Dendritic cell treated with granulocyte-macrophage colony-stimulating factor and Interleukin-4, amounts not matched to agents 40 ng/mL and 50 ng/mL, for 4 days (primary cell): ENCODE results near the gene GMDS.
A peak's percentile ranks its signal among the peaks of the same experiment; 100 is the strongest.

Experiments used
- H3K27ac Mint-ChIP-seq: one replicate; pipeline ENCODE4 v1.8.0; 2022; ENCODE audit warnings: mild to moderate bottlenecking, mixed read lengths
- H3K27me3 Mint-ChIP-seq: one replicate; pipeline ENCODE4 v1.8.0; 2022; ENCODE audit warnings: mild to moderate bottlenecking, mixed read lengths
- H3K36me3 Mint-ChIP-seq: one replicate; pipeline ENCODE4 v1.8.0; 2022; ENCODE audit warnings: low read depth, mixed read lengths
- H3K4me1 Mint-ChIP-seq: one replicate; pipeline ENCODE4 v1.8.0; 2022; ENCODE audit warnings: low read depth, mixed read lengths
- H3K4me3 Mint-ChIP-seq: one replicate; pipeline ENCODE4 v1.8.0; 2022; ENCODE audit warnings: mild to moderate bottlenecking, moderate library complexity, mixed read lengths
- H3K9me3 Mint-ChIP-seq: one replicate; pipeline ENCODE4 v1.8.0; 2022; ENCODE audit warnings: mixed read lengths
- intact Hi-C: fragments of 100-400 bp; cut with micrococcal nuclease; formaldehyde crosslinking; loops from one replicate; pipeline ENCODE4 v1.15.0; 2022

Gene GMDS

DNA sequence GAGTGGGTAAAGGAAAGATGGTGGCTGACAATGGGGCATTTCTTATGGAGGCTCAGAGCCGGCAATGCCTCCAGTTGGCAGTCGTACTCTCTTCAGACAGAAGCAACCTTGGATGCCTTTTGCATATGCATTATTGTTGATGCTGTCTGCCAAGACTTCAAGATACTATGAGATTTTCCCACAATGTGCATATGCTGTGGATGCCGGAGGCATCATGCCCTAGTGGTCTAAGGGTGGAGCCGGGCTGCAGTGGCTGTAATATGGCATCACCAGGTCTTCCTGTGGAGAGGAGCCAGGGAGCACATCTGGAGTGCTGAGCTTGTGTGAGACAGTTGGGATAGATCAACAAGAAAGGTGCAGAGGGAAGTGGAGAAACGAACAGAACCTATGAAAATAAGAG lies 530.8 kb downstream of the GMDS start:
- no peak overlapping the region for H3K4me3 Mint-ChIP-seq

DNA sequence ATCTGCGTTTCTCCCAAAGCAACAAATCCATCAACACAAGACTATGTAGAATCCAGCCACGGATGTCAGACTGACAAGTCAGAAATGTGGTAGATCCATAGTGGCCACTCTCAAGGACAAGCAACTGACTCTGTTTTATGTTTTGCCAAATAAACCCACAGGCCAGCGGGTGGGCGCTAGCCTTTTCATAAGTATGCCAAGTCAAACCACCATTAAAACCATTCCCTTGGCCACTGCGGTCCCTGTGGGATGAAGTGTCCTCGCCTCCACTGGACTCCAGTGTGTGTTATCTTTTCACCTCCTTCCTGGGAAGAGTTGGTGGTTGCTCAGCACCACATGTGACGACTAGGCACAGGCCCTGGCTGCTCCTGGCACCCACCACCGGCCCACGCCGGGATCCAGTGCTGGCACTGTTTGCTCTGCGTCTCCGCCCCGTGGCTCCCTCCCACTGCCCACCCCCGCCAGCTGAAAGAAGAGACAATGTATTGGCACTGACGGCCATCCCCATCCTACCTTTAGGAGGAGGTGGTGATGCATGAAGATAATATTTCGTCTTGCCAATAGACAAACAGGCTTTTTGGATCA lies 532.3 kb downstream of the GMDS start:
- intact Hi-C loops, result no loop called here
- H3K4me1 Mint-ChIP-seq, result peaks cover 11% of the 10 kb centered on the region
- H3K4me3 Mint-ChIP-seq, result no peak overlapping the region
- H3K36me3 Mint-ChIP-seq, result no peaks in the 10 kb centered on the region
- no peaks in the 10 kb centered on the region for H3K27me3 Mint-ChIP-seq
- no peaks in the 10 kb centered on the region for H3K9me3 Mint-ChIP-seq
- H3K27ac Mint-ChIP-seq, result no peak overlapping the region

More for the DNA sequence above, 530.8 kb downstream of the GMDS start:
- peaks cover 2% of the 10 kb centered on the region for H3K4me1 Mint-ChIP-seq
- intact Hi-C loops, result no loop called here
- no peaks in the 10 kb centered on the region for H3K36me3 Mint-ChIP-seq
- no peaks in the 10 kb centered on the region for H3K27me3 Mint-ChIP-seq
- H3K9me3 Mint-ChIP-seq, result no peaks in the 10 kb centered on the region
- no peak overlapping the region for H3K27ac Mint-ChIP-seq

DNA sequence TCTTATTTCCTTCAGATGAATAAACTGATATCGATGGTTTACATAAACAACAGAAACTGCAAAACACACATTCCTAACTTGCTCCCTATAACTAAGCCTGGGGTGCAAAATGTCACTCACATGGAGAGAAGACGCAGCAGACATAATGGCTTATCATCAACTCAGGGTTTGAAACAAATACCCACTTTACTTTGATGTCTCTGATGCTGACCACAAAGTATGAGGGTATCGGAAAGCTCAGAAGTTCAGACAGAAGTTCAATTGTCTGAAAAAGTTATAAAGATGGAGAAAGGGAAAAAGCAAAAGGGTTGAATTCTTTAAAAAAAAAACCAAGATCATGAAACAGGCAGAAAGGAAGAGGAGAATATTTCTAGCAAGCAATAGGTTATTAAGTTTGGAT lies 533.0 kb downstream of the GMDS start:
- Mint-ChIP-seq H3K27ac (no peak overlapping the region), H3K4me3 (no peak overlapping the region), H3K36me3 (no peaks in the 10 kb centered on the region), H3K4me1 (peaks cover 11% of the 10 kb centered on the region), H3K9me3 (no peaks in the 10 kb centered on the region), H3K27me3 (no peaks in the 10 kb centered on the region)
- intact Hi-C loops, result no loop called here

DNA sequence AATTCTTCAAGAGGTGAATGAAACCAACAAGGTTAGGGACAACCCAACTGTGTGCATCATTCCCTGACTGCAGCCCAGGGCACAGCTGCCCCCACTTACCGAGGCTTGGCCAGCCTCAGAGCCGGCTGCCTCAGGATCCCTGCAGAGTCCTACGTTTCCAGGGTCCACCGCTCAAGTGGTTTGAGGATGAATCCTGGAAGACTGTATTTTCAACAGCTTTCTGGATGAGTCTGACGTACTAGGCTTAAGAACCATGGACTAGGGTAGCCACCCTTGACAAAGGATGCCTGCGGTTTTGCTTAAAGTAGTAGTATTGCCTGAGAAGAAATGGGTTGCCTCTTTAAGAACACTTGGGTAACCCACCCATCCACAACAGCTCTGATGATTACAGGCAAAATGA lies 534.3 kb downstream of the GMDS start:
- Mint-ChIP-seq H3K36me3 (no peaks in the 10 kb centered on the region), H3K4me3 (no peak overlapping the region), H3K27ac (no peak overlapping the region), H3K27me3 (no peaks in the 10 kb centered on the region), H3K9me3 (no peaks in the 10 kb centered on the region), H3K4me1 (peaks cover 11% of the 10 kb centered on the region)
- intact Hi-C loops, result no loop called here

DNA sequence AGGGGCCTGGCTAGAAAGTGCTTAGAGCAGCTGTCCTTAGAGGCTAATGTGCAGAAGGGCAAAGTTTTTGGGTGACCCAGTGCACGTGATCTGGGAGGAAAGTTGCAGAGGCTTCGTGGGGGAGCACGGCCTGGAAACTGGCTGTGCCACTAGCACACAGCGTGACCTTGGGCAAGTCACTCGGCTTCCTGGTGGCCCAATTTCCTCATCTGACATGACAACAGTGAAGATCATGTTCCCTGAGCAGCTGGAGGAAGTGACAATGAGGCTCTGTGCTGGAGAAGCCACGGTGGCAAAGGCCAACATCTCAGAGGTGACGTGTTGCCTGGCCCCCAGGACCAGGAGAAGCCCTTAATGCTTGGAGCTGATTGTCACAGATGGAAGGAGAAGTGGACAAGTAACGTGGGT lies 536.2 kb downstream of the GMDS start:
- Mint-ChIP-seq H3K4me1 (peaks cover 11% of the 10 kb centered on the region), H3K27me3 (no peaks in the 10 kb centered on the region), H3K27ac (peak overlapping the region; percentile 56), H3K4me3 (no peak overlapping the region), H3K9me3 (no peaks in the 10 kb centered on the region), H3K36me3 (no peaks in the 10 kb centered on the region)
- intact Hi-C loops, result no loop called here

DNA sequence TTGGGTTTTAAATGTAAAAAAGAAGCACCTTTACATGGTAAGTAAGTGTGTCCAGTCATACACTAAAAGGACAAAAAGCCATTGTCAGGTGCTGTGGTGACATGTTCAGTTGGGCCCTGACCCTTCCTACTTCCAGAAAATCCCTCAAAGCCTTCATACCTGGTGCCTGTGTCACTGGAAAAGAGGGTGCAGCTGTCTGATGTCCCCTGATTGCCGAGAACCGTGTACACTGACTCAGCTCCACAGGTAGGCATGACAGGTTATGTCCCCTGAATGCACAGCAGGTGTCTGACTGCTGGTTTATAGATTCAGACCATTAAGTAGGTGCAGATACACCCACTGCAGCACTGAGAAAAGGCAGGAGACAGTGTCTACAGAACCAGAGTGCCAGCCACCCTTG lies 536.6 kb downstream of the GMDS start:
- H3K4me1 Mint-ChIP-seq, result peaks cover 11% of the 10 kb centered on the region
- H3K27me3 Mint-ChIP-seq, result no peaks in the 10 kb centered on the region
- no peaks in the 10 kb centered on the region for H3K36me3 Mint-ChIP-seq
- no peak overlapping the region for H3K4me3 Mint-ChIP-seq
- peak overlapping the region; percentile 56 for H3K27ac Mint-ChIP-seq
- no peaks in the 10 kb centered on the region for H3K9me3 Mint-ChIP-seq
- intact Hi-C loops, result no loop called here

DNA sequence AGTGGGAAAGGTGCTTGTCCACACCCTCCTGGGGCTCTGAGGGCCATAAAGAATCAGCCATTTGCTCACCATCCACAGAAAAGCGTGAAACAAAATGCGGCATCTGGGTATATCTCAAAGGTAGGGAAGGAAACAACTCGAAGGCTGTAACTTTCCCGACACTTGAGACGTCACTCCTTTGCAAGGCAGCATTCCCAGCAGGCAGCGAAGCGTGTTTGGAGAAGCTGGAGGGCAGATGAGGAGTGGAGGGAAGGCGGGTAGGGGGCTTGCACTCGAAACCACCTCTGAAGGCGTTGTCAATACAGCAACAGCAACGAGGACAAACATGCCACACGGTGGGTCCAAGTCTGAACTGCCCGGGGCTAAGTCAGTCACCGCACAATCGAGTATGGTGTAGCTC lies 537.3 kb downstream of the GMDS start:
- Mint-ChIP-seq H3K36me3 (no peaks in the 10 kb centered on the region), H3K27me3 (no peaks in the 10 kb centered on the region), H3K27ac (no peak overlapping the region)

DNA sequence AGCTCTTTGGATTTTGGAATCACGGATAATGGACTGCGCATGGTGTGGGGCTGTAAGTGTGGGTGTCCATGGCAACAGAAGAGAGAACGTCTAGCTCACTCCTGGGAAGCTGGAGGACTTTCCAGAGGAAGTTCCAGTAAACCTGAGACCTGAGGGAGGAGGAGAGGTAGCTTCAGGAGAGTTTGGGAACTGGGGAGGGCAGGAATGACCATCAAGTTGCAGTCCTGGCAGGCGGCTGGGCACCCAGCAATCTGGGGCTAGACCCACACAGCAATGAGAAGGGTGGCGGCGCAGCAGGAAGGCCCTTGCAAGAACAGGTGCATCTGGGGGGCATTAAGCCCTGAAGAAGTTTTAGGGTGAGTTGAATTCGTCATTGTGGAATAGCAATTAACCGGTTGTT lies 539.8 kb downstream of the GMDS start:
- H3K4me1 Mint-ChIP-seq, result peaks cover 11% of the 10 kb centered on the region
- H3K4me3 Mint-ChIP-seq, result no peak overlapping the region
- no peaks in the 10 kb centered on the region for H3K36me3 Mint-ChIP-seq
- intact Hi-C loops, result no loop called here
- no peaks in the 10 kb centered on the region for H3K27me3 Mint-ChIP-seq
- H3K27ac Mint-ChIP-seq, result no peak overlapping the region
- H3K9me3 Mint-ChIP-seq, result no peaks in the 10 kb centered on the region

More for the DNA sequence above, 537.3 kb downstream of the GMDS start:
- Mint-ChIP-seq H3K4me1 (peaks cover 11% of the 10 kb centered on the region), H3K4me3 (no peak overlapping the region), H3K9me3 (no peaks in the 10 kb centered on the region)
- intact Hi-C loops, result no loop called here

DNA sequence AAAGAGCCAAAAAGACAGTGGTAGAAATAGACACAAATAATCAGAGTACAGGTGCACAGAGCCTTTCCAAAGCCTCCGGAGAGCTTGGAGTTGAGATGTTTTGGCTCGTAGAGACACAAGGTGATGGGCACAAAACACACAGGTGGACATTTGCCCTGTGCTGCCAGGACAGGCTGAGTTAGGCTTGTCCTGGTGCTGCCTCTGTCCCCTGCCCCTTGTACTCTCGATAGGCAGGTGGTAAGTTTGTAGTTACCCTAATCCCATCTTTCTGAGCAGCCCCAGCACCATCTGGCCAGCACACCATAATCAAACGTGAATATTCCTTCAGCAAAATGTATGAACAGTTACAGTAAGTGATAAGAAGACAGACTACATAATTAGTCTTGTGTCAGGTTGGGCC lies 540.2 kb downstream of the GMDS start:
- Mint-ChIP-seq H3K27me3 (no peaks in the 10 kb centered on the region), H3K4me1 (peaks cover 11% of the 10 kb centered on the region), H3K27ac (no peak overlapping the region), H3K36me3 (no peaks in the 10 kb centered on the region), H3K4me3 (no peak overlapping the region), H3K9me3 (no peaks in the 10 kb centered on the region)
- intact Hi-C loops, result no loop called here

DNA sequence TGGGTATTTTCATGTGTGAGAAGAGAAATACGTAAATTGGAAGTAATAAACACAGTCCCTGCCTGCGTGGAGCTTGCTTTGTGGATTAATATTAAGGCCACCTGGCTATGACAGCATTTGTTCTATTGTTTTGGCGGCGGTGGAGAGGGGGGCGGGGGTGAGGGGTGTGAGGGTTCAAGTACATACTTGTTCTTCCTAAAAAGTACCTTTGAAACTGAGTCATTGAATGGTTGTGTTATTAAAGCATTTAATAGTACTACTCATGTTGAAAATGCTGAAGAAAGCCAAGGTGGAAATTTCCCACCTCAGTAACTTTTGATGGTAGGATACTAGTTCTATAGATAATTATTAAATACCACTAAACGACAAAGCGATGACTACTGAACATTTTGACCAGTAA lies 540.7 kb downstream of the GMDS start:
- no peaks in the 10 kb centered on the region for H3K27me3 Mint-ChIP-seq
- H3K4me1 Mint-ChIP-seq, result peaks cover 10% of the 10 kb centered on the region
- H3K36me3 Mint-ChIP-seq, result no peaks in the 10 kb centered on the region
- H3K4me3 Mint-ChIP-seq, result no peak overlapping the region
- H3K27ac Mint-ChIP-seq, result no peak overlapping the region
- intact Hi-C loops, result no loop called here
- no peaks in the 10 kb centered on the region for H3K9me3 Mint-ChIP-seq

DNA sequence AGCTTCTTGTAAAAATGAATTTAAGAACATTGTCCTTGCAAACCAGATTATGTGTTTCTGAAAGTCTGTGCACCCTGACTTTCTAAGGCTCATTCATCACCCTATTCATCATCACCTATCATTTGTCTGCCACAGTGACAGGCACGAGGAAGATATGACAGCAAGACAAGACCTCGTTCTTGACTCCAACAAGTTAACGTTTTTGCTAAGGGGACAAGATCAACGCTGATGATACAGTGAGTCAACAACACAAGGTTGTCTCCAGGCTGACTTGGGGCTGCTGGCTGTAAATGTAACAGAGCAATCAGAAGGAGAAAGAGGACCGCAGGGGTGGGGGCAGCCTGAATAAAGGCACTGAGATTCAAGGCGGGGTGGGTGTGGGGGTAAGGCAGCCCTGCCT lies 541.5 kb downstream of the GMDS start:
- Mint-ChIP-seq H3K9me3 (no peaks in the 10 kb centered on the region), H3K27me3 (no peaks in the 10 kb centered on the region), H3K4me1 (peaks cover 6% of the 10 kb centered on the region), H3K4me3 (no peak overlapping the region), H3K27ac (no peak overlapping the region), H3K36me3 (no peaks in the 10 kb centered on the region)
- intact Hi-C loops, result no loop called here

DNA sequence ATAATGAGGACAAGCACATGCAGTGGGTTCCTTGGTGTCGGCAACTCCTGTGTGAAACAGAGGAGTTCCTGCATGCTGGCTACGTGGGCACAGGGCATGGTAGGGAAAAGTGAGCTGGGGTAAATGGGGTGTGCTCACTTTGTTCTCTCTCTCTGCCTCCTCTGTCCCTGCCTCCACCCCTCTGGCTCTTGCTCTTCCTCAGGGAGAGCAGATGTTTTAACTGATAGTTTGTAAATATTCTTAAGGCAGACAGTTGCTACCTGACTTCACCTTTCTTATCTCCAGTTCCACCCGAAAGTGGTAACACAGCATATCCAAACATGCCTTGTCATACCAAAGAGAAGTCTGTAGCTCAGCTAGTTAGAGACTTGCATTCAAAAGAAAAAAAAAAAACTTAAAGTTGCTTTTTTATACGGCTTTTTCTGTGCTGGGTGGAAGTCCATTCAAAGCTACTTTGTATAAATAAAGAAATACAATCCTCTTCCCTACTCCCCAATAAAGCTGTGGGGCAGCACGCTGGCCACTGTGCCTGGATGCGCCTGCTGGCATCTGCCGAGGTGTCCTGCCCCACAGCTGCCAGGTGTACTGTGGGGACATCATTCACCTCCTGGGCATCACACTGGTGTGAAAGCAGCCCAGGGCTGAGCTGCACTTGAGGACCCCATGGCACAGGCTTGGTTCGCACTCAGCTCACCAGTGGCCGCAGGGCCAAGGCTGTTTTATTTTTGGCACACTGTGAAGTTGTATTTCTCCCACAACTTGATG lies 542.1 kb downstream of the GMDS start:
- intact Hi-C loops, result no loop called here
- H3K4me1 Mint-ChIP-seq, result peaks cover 6% of the 10 kb centered on the region
- no peaks in the 10 kb centered on the region for H3K27me3 Mint-ChIP-seq

DNA sequence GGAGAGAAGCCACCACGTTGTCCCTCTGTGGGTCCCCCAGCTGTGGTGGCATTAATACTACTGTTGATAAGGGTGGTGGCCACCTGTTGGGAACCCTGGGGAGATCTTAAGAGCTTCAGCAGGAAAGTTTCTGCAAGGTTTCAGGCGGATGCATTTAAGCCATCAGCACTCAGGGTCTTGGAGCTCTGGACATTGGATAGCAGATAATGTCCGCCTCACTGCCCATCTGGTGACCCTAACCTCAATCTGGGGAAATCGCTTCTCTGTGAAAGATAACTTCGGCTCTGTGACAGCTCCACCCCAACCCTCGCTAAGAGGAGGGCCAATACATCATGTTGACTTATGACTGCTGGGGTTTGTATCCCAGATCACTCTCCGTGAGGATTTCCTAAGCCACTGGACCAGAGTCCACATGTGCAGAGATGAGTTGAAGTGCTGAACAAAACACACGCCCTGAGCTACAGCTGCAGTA lies 542.8 kb downstream of the GMDS start:
- peaks cover 6% of the 10 kb centered on the region for H3K4me1 Mint-ChIP-seq
- intact Hi-C loops, result no loop called here
- no peaks in the 10 kb centered on the region for H3K9me3 Mint-ChIP-seq
- H3K36me3 Mint-ChIP-seq, result no peaks in the 10 kb centered on the region
- no peak overlapping the region for H3K4me3 Mint-ChIP-seq
- H3K27me3 Mint-ChIP-seq, result no peaks in the 10 kb centered on the region
- H3K27ac Mint-ChIP-seq, result no peak overlapping the region

More for the DNA sequence above, 542.1 kb downstream of the GMDS start:
- H3K9me3 Mint-ChIP-seq, result no peaks in the 10 kb centered on the region
- no peak overlapping the region for H3K27ac Mint-ChIP-seq
- no peak overlapping the region for H3K4me3 Mint-ChIP-seq
- H3K36me3 Mint-ChIP-seq, result no peaks in the 10 kb centered on the region

DNA sequence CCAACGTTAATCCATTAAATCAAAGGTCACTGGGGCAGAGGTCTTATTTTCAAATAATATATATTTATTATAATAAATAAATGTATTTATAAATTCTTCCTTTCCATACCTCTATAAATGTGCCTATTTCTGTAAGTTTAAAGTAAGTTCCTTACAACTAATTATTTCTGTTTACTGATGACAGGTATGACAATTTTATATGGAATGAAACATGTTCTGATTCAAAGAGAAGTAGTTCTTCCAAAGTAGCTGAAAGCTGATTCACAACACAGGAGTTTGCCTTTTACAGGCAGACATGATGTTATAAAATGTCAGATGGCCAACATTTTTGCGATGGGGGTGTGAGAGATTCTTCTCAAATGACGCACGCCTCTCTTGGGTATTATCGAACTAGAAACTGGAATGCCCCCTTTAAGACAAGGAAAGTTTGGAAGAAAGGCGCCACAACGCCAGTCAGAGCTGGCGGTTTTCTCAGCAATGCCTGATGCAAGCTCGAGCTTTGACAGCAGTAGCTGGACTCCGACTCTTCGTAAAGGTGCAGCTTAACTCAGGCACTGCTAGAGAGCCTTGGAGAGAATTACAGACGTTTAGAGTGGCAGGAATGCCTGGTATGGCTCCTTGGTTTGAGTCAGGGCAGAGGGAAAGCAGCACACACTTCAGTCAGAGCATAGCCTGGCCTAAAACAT lies 543.6 kb downstream of the GMDS start:
- Mint-ChIP-seq H3K36me3 (no peaks in the 10 kb centered on the region), H3K27ac (no peak overlapping the region), H3K27me3 (no peaks in the 10 kb centered on the region), H3K4me3 (no peak overlapping the region), H3K4me1 (peaks cover 6% of the 10 kb centered on the region), H3K9me3 (no peaks in the 10 kb centered on the region)
- intact Hi-C loops, result no loop called here
